Measurements from ENCODE around the gene PGA4. TPM values are rescaled to one million over a fixed set of nuclear protein-coding genes. Genes with fewer than 3 reads are reported as not detected.
"Not testable (repeated sequence)": the region's sequence is repeated elsewhere in the genome, so short reads cannot be mapped to it uniquely, and the experiment has no call there.

PGA4 gene
- not detected in 2 replicates for total RNA-seq

DNA sequence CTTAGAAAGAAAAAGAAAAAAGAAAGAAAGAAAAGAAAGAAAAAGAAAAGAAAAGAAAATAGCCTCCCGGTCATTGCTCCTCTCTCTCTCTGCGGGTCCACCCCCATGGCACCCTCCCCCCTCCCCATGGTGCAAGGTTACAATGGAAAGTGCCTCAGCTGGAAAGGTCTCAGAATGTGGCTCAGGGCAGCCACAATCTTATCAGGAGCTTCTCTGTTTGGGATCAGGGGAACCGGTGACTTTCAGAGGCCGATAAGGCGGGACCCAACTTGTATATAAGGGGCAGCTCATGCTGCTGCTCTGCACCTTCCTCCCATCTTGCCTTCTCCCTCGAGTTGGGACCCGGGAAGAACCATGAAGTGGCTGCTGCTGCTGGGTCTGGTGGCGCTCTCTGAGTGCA lies at the start of gene PGA4:
Gene PGA4 (plus strand): TSS at position 301 of the 400 bp plus-strand sequence. CDS start 54 bp downstream, at position 355.
- intact Hi-C loops (cut with micrococcal nuclease): not testable (repeated sequence)

DNA sequence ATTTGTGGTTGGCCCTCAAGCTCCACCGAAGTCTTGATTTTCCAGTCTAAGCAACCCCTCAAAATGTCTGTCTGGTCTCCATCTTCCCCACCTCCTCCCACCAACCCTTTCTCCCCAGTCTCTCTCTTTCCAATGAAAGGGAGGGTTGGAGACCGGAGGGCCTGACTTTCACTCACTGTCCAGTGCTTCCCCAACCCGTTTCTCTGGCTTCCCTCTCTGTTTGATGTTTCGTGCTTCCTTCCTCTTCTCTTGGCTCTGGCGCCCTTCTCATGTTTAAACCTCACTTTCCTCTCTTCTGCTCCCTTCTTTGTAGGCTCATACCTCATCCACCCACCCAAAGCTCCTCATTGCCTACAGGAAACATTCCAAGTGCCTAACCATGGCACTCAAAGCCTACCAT lies 49.8 kb upstream of the PGA4 start:
- intact Hi-C loops (cut with micrococcal nuclease): no loop called here

DNA sequence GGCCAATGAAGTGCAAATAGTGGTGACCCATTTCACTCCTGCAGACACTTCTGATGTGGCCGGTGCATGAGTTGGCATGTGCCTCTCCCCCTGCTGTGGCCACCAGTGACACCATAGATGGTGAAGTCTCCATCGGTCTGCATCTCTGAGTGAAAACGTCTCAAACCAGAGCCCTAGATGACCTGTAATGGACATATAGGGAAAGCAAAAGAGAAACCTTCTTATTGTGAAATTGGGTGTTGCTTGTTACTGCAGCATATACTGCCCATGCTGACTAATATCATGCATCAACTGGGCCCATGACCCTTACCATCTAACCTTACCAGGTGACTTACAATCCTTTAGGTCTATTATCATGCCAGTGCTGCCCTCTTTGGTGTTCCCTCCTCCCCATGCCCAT lies 49.3 kb upstream of the PGA4 start:
- intact Hi-C loops (cut with micrococcal nuclease): no loop called here

DNA sequence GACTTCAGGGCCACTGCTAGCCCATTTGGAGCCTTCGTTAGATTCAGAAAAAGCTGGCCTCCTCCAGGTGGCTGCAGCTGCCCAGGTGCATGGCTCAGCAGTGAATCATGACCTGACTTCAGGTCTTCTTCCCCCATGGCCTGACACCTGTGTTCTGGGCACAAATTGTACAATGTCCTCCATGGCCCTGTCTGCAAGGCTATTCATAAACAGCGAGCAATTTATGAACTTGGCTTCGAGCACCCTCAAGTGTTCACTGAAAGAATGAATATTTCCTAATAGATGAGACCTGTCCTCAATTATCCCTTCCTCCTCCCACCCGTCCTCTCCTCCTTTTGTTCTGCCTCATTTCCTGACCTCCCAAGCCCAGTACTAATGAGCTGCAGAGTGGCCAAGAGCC lies 48.7 kb upstream of the PGA4 start:
- intact Hi-C loops (cut with micrococcal nuclease): no loop called here

DNA sequence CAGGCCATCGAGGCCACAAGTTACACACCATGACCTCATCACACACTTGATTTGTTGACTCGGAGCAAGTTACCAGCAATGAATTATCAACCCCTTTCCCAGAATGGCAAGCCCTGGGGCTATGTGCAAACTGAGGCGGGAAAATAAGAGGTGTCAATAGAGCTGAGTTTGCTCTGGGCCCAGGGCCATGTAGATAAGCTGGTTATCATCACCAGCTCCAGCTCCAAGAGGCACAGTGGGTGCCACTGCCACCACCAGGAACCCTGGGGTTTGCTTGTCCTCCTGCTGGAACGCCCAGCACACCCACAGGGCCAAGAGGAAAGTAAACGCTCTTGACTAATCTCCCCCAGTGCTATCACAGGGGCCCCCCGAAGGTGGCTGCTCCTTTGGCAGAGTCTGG lies 47.9 kb upstream of the PGA4 start:
- intact Hi-C loops (cut with micrococcal nuclease): no loop called here

DNA sequence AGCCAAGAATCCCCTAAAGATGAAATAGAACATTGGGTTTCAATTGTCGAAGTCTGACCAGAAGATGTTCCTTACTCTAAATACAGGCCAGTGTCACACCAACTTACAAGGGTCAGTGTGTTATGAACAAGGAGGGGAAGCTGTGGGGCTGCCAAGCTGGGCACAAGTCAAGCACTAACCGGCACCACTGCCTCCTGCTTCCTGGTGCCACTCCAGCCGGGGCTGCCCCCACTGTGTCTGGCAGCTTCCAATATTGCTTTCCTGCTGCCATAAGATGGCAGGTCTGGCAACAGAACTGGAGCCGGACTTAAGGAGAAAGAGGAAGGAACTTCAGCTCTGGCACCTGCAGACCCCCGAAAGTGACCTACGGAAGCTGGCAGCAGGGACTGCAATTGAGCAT lies 47.2 kb upstream of the PGA4 start:
- intact Hi-C loops (cut with micrococcal nuclease): no loop called here

DNA sequence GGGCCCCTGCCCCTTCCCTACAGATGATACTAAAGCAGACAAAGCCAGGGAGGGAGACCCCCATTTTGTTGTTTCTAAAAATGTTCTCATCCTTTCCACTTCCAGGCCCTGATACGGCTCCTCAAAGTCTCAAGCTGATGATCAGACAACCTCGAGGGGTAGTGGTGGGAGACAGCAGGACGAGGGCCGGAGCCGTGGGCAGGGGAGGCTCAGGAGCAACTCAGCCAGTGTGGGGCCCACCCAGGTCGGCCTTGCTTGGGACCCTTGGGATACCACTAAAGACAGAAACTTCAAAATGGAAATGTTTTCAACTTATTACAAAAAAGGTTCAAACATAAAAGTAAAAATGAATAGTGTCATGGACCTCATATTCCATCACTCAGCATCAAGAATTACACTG lies 45.7 kb upstream of the PGA4 start:
- intact Hi-C loops (cut with micrococcal nuclease): no loop called here

DNA sequence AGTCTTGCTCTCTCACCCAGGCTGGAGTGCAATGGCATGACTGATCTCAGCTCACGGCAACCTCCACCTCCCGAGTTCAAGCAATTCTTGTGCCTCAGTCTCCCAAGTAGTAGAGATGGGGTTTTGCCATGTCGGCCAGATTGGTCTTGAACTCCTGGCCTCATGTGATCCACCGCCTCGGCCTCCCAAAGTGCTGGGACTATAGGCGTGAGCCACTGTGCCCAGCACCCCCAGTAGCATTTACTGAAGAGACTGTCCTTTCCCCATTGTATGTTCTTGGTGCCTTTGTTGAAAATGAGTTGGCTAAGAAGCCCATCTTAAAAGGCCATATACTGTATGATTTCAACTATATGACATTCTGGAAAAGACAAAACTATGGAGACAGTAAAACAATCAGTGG lies 41.9 kb upstream of the PGA4 start:
- intact Hi-C loops (cut with micrococcal nuclease): not testable (repeated sequence)

DNA sequence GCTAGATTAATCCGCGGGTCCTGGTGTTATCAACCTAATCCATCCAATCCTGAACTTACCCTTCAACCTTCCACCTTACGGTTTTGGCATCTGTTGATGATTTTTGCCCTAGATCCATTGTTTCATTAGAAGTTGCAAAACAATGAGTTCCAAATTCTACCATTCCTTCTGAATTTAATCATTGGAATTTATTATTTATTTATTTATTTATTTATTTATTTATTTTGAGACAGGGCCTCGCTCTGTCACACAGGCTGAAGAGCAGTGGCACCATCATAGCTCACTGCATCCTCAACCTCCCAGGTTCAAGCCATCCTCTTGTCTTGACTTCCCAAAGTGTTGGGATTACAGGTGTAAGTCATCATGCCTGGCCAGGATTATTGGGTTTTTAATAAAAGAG lies 40.7 kb upstream of the PGA4 start:
- intact Hi-C loops (cut with micrococcal nuclease): no loop called here

DNA sequence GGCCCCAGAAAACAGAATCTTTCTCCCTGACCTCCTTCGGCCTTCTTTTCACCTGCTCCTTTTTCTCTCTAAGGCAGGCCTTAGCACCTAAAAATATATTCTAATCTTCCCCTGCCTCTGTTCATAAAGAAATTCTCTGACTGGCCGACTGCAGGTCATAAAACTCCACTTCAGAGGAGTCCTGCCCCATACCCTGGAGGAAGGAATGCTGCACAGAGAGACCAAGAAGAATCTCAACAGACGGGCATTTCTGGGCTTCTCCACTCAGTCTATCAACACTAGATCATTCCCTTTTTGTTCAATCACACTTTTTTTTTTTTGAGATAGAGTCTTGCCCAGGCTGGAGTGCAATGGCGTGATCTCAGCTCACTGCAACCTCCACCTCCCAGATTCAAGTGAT lies 38.5 kb upstream of the PGA4 start:
- intact Hi-C loops (cut with micrococcal nuclease): no loop called here

DNA sequence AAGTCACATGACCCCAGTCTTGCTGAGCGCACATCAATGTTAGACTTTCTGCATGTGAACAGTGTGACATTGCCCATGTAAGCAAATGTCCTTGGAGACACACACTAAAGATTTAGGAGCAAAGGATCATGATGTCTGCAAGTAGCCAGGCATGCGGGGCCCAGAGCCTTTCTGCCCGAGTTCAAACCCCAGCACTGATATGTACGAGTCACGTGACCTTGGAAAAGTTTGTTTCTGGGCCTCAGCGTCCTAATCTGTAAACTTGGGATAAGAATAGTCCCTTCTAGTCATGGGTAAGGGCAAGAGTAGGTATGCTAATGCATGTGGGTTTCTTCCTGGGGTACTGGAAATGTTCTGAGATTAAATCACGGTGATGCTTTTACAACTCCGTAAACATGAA lies 35.6 kb upstream of the PGA4 start:
- intact Hi-C loops (cut with micrococcal nuclease): loop anchor here (2.0 kb wide), 1 partner anchor 104 kb away; no protein-coding TSS in a partner anchor

DNA sequence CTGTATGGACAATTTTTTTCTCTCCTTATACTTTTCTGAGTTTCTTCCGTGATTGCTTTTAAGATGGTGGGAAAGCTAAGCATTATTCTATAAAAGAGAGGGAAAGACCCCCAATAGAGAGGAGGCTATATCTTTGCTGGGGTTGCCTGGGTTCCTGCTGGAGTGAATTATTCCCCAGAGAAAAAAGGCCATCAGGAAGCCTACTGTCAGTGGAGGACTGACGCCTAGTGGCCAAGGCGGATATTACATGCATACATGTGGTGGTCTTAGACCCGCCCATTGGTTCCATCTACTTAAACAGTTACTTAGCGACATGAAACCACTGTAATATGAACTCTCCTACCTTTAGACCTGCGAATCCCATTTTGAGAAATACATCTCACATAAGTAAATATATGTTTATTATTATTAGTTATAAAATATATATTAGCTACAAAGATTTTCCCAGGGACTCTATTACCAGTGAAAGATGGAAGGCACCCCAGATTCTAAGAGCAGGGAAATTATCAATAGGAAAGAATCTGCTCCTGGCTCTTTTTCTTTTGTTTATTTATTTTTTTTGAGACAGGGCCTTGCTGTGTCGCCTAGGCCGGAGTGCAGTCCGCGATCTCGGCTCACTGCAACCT lies 34.5 kb upstream of the PGA4 start:
- intact Hi-C loops (cut with micrococcal nuclease): loop anchor here (1.0 to 2.0 kb wide), 7 partner anchors 26 to 412 kb away; partner anchors contain the start of gene VPS37C

DNA sequence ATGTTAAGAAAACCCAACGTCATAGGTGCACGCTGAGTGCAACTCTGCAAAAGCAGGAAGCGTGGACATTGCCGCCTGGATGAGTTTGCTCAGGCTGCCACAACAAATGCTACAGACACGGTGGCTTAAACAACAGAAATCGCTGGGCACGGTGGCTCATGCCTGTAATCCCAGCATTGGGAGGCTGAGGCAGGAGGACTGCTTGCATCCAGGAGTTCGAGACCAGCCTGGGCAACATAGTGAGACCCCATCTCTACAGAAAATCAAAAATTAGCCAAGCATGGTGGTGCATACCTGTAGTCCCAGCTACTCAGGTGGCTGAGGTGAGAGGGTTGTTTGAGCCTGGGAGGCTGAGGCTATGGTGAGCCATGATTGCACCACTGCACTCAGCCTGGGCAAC lies 32.2 kb upstream of the PGA4 start:
- intact Hi-C loops (cut with micrococcal nuclease): no loop called here

DNA sequence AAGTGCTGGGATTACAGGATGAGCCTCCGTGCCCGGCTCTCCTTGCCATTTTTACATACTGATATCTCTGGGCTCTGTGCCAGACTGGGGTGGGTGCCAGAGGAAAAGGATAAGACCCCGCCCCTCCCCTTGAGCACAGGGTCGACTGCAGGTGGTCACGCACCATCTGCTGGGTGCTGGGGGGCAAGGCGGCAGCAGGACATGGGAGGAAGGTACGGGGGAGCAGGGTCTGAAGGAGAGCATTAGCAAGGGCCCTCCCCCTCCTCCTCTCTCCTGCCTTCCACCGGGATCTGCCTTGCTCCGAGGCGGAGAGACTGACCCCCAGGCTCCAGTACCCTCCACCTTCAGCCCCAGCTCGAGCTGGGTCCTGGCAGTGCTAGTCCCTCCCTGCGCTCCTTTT lies 28.6 kb upstream of the PGA4 start:
- intact Hi-C loops (cut with micrococcal nuclease): no loop called here

DNA sequence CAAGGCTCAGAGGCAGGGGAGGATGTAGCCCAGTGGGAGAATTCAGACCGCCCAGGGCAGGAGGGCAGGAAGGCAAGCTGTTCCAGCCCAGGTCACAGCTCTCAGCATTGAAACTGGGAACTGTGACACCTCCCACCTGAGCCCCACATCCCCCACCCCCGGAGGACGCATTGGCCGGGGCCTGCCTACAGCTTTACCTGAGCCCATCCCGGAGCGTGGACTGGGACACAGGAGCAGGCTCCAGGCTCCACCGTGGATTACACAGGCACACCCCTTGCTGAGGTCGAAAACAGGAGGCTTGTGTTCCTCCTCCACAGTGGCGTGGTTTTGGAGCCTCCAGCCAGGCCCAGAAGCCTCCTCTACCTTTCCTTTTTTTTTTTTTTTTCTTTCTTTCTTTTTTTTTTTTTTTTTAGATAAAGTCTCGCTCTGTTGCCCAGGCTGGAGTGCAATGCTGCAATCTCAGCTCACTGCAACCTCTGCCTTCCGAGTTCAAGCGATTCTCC lies 27.9 kb upstream of the PGA4 start:
- intact Hi-C loops (cut with micrococcal nuclease): no loop called here

DNA sequence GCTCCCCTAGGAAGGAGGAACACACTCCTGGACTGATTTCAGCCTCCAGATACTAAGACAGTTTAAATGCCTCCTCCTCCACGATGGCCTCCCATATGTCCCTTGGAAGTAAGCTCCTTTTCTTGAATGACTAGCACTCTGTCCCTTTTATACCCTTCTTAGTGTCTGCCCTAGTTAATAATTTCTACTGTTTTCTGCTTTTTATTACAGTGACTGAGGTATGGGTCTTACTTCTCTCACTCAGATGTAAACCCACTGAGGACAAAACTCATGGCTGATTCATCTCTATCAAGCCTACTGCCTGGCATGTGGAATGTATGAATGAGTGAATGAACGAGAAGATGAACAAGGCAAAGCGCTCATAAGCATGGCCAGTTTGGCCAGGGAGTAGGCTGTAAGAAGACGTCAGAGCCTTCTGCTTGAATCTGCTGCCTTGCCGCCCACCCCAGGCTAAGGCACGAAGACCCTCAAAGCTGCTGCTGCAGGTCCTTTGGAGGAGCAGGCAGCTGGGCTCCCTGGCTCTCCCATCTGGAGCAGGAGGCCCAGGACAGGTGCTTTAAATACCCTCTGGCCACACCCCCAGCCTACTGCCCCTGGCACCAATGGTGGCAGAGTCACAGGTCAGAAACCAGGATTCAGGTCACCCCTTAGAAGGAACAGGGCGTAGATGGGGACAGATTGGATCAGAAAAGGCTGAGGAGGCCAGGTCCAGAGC lies 27.0 kb upstream of the PGA4 start:
- intact Hi-C loops (cut with micrococcal nuclease): no loop called here

DNA sequence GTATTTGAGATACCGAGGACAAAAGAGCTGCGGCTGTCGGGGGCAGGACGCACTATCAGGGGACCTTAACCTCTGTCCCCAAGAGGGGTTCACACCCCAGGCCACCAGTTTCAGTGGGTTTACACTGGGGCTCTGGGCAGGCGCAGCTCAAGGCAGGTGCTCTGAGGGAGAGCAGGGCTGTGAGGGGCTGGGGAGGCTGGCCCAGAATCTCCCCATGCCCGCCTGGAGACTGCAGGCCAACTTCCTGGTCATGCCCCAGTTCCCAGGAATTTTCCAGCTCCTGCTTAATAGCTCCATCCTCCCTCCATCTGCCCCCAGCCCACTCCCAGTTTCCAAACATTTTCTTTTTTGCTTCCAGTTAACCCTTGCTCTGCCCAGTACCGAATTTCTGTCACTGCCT lies 26.4 kb upstream of the PGA4 start:
- intact Hi-C loops (cut with micrococcal nuclease): no loop called here

DNA sequence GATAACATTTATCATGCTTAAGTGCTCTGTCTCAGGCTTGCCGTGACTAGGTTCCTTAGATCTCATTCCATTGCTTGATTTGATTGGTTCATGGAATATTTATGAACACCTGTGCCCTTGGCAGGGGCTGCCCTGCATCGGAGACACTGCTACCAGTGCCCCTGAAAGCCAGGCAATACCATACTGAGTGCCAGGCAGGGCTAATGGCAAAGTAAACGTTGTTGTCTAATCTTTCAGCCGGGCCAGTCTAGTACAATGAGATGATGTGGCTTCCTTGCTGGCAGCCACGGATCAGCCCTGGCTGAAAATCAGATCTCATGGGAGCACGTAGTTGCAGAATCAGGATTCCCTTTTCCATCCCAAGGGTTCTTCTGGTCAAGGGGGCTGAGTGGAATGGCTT lies 23.8 kb upstream of the PGA4 start:
- intact Hi-C loops (cut with micrococcal nuclease): no loop called here

DNA sequence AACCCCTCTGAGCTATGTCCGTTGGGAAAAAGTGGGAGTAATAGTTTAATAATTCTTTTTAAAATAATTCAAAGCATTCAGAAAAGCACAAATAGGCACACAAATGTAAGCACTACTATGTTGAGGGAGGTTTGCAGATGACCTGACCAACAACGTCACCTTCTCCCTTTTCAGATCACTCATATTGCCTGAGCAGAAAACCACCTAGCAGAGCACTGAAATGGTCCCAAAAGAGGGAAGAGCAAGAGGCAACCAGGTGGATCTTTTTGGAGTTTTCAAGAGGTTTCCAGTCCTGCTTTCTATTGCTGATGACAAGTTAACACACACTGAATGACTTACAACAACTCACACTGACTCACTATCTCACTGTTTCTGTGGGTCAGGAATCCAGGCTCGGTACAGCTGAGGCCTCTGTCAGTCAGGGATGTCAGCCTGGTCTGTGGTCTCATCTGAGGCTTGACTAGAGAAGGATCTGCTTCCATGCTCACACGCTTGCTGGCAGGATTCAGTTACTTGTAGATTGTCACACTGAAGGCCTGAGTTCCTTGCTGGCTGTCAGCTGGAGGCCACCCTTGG lies 23.1 kb upstream of the PGA4 start:
- intact Hi-C loops (cut with micrococcal nuclease): no loop called here

DNA sequence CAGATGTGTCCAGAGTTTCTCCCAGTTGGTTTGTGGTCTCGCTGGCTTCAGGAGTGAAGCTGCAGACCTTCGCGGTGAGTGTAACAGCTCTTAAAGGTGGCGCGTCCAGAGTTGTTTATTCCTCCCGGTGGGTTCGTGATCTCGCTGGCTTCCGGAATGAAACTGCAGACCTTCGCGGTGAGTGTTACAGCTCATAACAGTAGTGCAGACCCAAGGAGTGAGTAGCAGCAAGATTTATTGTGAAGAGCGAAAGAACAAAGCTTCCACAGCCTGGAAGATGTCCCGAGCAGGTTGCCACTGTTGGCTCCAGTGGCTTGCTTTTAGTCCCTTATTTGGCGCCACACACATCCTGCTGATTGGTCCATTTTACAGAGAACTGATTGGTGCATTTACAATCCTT lies 20.7 kb upstream of the PGA4 start:
- intact Hi-C loops (cut with micrococcal nuclease): no loop called here

DNA sequence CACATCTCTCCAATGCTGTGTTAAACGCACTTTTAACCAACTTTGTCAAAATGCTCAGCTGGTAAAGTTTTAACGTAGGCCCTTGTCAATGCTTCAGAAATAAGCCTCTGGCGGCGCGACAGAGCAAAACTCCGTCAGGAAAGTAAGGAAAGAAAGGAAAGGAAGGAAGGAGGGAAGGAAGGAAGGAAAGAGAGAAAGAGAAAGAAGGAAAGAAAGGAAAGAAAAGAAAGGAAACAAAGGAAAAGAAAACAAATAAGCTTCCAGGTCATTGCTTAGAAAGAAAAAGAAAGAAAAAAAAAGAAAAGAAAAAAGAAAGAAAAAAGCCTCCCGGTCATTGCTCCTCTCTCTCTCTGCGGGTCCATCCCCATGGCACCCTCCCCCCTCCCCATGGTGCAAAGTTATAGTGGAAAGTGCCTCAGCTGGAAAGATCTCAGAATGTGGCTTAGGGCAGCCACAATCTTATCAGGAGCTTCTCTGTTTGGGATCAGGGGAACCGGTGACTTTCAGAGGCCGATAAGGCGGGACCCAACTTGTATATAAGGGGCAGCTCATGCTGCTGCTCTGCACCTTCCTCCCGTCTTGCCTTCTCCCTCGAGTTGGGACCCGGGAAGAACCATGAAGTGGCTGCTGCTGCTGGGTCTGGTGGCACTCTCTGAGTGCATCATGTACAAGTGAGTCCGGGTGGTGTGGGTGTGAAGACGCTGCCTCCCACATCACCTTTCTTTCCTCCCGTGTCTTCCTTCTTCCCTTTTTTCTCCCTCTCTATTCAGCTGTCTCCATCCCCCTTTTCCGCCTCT lies 19.0 kb upstream of the PGA4 start, which contains the start of gene PGA3:
Gene PGA3 (plus strand): TSS at position 566 of the 797 bp plus-strand sequence. CDS start 50 bp downstream, at position 616.
- intact Hi-C loops (cut with micrococcal nuclease): not testable (repeated sequence)

DNA sequence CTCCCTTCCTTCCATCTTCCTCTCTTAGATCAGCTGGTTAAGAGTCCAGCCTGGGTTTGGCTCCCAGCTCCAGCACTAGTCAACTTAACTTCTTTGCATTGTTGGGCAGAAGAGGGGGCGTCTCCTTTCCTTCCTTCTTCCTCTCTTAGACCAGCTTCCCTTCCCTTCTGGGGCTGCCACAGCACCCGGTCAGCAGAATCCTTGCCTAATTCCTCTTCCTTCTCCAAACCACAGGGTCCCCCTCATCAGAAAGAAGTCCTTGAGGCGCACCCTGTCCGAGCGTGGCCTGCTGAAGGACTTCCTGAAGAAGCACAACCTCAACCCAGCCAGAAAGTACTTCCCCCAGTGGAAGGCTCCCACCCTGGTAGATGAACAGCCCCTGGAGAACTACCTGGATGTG lies 18.3 kb upstream of the PGA4 start:
- intact Hi-C loops (cut with micrococcal nuclease): not testable (repeated sequence)

Data from T-helper 1 cell treated with Interleukin-12 subunit alpha and Interleukin-12 subunit beta and Interleukin-4 antibody, amounts not matched to agents 30 ng/mL and 1 ng/mL, for 36 hours (primary cell).